Upper lobe of left lung (tissue), 4 donors: ENCODE measurements around the gene NLRP11.

Source experiments
- CTCF ChIP-seq, 6 experiments: fragments of 450-650 bp in 4 of 6; fragments of 200-600 bp in 2 of 6; sonication (generic) in 2 of 6; IDR thresholded peaks; one replicate each; pipeline ENCODE4 v1.5.1; 2016 to 2019; ENCODE audit warnings: antibody characterized with exemption in 6 of 6
- EP300 ChIP-seq, 4 donors: sonication (generic); formaldehyde crosslinking; IDR thresholded peaks; one replicate each; pipeline ENCODE4 v1.5.1; 2017; ENCODE audit warnings: antibody characterized with exemption in 4 of 4, control low read depth in 2 of 4
- POLR2A ChIP-seq, 4 donors: fragments of 450-650 bp; IDR thresholded peaks; one replicate each; pipeline ENCODE4 v1.5.1; 2016 to 2017; ENCODE audit warnings: antibody characterized with exemption in 4 of 4, mild to moderate bottlenecking in 2 of 4

- TF ChIP-seq CTCF (IDR thresholded peaks at IDR 0.05) (no peak), POLR2A (IDR thresholded peaks at IDR 0.05) (no peak), EP300 (IDR thresholded peaks at IDR 0.05) (no peak)
These were observed 25.4 kb upstream of the NLRP11 start for GRCh38 chr19:55857149-55857548.
